NT2/D1 (cell line): ENCODE results near the gene SMC3.

Source experiments
- DNase-seq: peaks from one replicate; pipeline ENCODE4 v3.0.0-alpha.2; 2011; ENCODE audit warnings: low read depth, low spot score
- H3K27me3 ChIP-seq: 2 replicates; pipeline ENCODE4 v1.6.0; 2011; ENCODE audit warnings: mild to moderate bottlenecking; ENCODE audit not compliant: insufficient read length, insufficient read depth
- H3K36me3 ChIP-seq: 2 replicates; pipeline ENCODE4 v1.6.1; 2011; ENCODE audit warnings: mild to moderate bottlenecking, low read length, mixed read lengths; ENCODE audit not compliant: insufficient read depth, insufficient read length
- H3K4me1 ChIP-seq: 2 replicates; pipeline ENCODE4 v1.5.1; 2011; ENCODE audit not compliant: insufficient read depth, insufficient read length
- H3K4me3 ChIP-seq: 2 replicates; pipeline ENCODE4 v1.5.1; 2011; ENCODE audit warnings: low read depth; ENCODE audit not compliant: insufficient read length
- H3K9ac ChIP-seq: 2 replicates; pipeline ENCODE4 v1.6.0; 2011; ENCODE audit warnings: low read depth; ENCODE audit not compliant: insufficient read length
- H3K9me3 ChIP-seq: 2 replicates; pipeline ENCODE4 v1.5.1; 2011; ENCODE audit warnings: mild to moderate bottlenecking, low read length; ENCODE audit not compliant: insufficient read depth
- SUZ12 ChIP-seq: IDR thresholded peaks from 2 replicates; pipeline ENCODE4 v1.6.1; 2011; ENCODE audit not compliant: insufficient read length, insufficient read depth; ENCODE audit errors: extremely low read depth
- YY1 ChIP-seq: IDR thresholded peaks from 2 replicates; pipeline ENCODE4 v1.6.1; 2011; ENCODE audit not compliant: insufficient read length, insufficient read depth
- ZNF274 ChIP-seq: IDR thresholded peaks from 2 replicates; pipeline ENCODE4 v1.6.1; 2011; ENCODE audit warnings: mild to moderate bottlenecking, low read depth, low read length

SMC3 gene

DNA sequence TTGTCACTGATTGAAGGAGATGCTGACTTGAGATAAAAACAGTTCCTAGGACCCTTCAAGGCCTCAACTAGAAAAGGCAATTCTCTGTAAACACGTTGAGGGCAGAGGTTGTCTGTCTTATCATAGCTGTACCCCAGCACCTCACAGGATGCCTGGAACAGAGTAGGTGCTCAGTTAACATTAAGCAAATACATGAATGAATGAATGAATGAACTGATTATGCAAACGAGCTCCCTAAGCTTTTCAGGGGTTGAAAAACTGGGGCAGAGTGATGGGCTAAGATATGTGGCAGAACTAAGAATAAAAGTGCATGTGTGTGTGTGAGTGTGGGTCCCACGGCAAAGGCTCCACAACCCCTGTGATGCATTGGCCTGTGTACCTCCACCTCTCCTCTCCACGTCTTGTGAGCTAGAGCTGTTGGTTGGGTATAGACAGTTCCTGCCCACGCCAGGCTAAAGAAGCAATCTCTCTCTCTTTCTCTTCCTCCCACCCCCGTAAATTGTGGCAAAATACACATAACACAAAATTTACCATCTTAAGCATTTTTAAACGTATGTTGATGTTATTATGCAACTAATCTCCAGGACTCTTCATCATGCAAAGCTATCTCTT is 20.9 kb upstream of the SMC3 start:
- H3K36me3 ChIP-seq, result no peaks in the 10 kb centered on the region
- no peaks in the 10 kb centered on the region for H3K4me1 ChIP-seq
- TF ChIP-seq YY1 (no peak), ZNF274 (no peak), SUZ12 (no peak)
- no peak overlapping the region for H3K4me3 ChIP-seq
- no peaks in the 10 kb centered on the region for H3K27me3 ChIP-seq
- H3K9me3 ChIP-seq, result no peaks in the 10 kb centered on the region
- no peak for DNase-seq
- H3K9ac ChIP-seq, result no peak overlapping the region

DNA sequence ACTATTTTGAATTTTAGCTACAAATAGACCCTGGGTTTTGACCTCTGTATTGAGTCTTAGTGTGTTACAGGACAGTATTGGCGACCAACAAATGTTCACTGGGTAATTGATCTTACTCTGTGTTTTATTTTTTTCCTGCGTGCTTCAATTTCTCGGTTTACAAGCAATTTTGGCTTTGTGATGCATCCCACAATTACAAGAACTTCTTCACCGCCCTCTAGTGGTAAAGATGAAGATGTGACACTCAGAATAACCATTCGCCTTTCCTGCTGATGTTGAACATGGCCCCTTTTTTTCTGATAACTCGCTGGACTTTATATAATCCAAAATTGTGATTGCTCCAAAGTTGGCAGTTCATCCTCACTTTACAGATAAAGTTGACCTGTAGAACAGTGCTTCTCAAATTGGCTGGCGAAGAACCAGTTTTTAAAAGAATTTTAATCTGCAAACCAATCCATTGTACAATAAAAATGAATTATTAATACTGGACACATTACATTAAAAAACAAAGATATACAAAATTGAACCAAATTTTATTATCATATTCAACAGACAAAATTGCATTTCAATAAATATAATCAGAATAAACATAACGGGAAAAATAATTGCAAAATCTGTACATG is 20.2 kb upstream of the SMC3 start:
- no peaks in the 10 kb centered on the region for H3K4me1 ChIP-seq
- H3K27me3 ChIP-seq, result no peaks in the 10 kb centered on the region
- H3K9me3 ChIP-seq, result peaks cover 2% of the 10 kb centered on the region; the same call in 1 of the 2 replicates
- H3K36me3 ChIP-seq, result no peaks in the 10 kb centered on the region
- H3K4me3 ChIP-seq, result no peak overlapping the region
- TF ChIP-seq YY1, result no peak
- TF ChIP-seq SUZ12, result no peak
- no peak for TF ChIP-seq ZNF274
- H3K9ac ChIP-seq, result no peak overlapping the region
- DNase-seq, result no peak

DNA sequence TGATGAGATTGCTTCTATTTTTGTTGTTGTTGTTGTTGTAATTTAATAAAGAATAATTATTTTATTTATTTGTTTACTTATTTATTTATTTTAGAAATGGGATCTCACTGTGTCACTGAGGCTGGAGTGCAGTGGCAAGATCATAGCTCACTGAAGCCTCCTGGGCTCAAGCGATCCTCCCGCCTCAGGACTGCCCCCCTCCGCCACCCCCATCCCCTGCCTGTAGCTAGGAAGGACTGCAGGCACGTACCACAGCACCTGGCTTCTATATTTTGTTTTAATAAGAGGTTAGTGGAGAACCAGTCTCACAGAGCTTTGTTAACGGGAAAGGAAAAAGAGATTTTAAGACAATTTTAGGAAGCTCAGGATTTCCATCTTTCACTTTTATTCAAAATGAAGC is 19.5 kb upstream of the SMC3 start:
- DNase-seq, result no peak
- Histone ChIP-seq H3K9me3 (peaks cover 9% of the 10 kb centered on the region; the same call in 1 of the 2 replicates), H3K4me1 (no peaks in the 10 kb centered on the region), H3K4me3 (no peak overlapping the region), H3K9ac (no peak overlapping the region), H3K36me3 (no peaks in the 10 kb centered on the region), H3K27me3 (no peaks in the 10 kb centered on the region)
- no peak for TF ChIP-seq SUZ12
- TF ChIP-seq ZNF274, result no peak
- no peak for TF ChIP-seq YY1

DNA sequence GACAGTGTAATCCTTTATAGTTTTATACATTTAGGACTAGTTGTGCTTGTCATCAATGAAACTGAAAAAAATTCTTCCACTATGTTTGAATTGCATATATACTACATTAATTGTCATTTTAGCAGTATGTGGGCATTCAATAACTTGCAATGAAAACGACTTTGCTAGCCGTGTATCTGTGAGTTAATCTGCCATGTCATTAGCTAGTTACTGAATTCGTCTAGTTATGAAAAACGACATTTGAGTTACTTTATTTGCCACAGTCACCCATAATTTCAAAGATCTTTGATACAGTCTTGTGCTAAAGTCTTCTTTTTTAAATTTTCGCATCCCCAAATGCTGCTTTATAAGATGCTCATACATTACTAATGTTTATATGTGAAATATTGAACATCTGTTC is 18.3 kb upstream of the SMC3 start:
- Histone ChIP-seq H3K36me3 (no peaks in the 10 kb centered on the region), H3K27me3 (no peaks in the 10 kb centered on the region), H3K4me3 (no peak overlapping the region), H3K9me3 (peaks cover 10% of the 10 kb centered on the region; the same call in 1 of the 2 replicates), H3K9ac (no peak overlapping the region), H3K4me1 (no peaks in the 10 kb centered on the region)
- TF ChIP-seq ZNF274 (no peak), YY1 (no peak), SUZ12 (no peak)
- no peak for DNase-seq

DNA sequence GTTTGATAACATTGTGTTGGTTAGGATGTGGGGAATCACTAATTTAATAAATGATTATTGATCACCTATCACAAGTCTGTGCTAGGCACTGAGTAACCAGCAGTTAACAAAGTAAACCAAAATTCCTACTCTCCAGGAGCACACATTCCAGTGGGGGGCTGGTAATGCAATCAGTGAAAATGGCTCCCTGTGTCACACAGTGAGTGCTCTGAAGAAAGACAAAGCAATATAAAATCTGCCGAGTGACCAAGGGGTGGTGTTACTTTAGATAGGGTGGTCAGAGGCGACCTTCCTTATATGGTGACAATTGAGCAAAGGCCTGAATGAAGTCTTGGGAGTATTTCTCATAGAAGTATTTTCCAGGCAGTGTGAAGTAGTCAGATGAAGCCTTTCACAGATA is 13.6 kb upstream of the SMC3 start:
- DNase-seq, result no peak
- TF ChIP-seq ZNF274 (no peak), SUZ12 (no peak), YY1 (no peak)
- H3K4me3 ChIP-seq, result no peak overlapping the region
- no peaks in the 10 kb centered on the region for H3K27me3 ChIP-seq
- H3K9ac ChIP-seq, result no peak overlapping the region
- peaks cover 10% of the 10 kb centered on the region; the same call in 1 of the 2 replicates for H3K9me3 ChIP-seq
- no peaks in the 10 kb centered on the region for H3K4me1 ChIP-seq
- H3K36me3 ChIP-seq, result no peaks in the 10 kb centered on the region

DNA sequence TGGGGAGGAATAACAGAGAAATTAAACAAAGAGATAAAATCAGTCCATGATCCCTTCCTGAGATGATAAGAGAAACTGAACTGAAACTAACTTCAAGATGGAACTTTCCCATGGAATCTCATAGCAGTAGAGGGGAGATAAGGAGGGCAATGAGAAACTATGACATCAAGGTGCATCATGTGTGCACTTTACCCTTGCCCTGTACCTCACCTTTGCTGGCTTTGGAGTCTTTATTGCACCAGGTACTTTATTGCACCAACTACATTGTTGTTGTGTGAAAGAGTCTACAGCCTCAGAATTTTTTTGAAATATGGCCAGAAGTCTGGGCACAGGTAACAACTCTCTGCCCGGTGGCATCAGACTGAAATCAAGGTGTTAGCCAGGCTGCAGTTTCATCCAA is 11.2 kb upstream of the SMC3 start:
- H3K9ac ChIP-seq, result no peak overlapping the region
- no peak for DNase-seq
- no peaks in the 10 kb centered on the region for H3K4me1 ChIP-seq
- no peaks in the 10 kb centered on the region for H3K36me3 ChIP-seq
- TF ChIP-seq SUZ12, result no peak
- TF ChIP-seq YY1, result no peak
- TF ChIP-seq ZNF274, result no peak
- H3K4me3 ChIP-seq, result no peak overlapping the region
- peaks cover 10% of the 10 kb centered on the region; the same call in 1 of the 2 replicates for H3K9me3 ChIP-seq
- no peaks in the 10 kb centered on the region for H3K27me3 ChIP-seq

DNA sequence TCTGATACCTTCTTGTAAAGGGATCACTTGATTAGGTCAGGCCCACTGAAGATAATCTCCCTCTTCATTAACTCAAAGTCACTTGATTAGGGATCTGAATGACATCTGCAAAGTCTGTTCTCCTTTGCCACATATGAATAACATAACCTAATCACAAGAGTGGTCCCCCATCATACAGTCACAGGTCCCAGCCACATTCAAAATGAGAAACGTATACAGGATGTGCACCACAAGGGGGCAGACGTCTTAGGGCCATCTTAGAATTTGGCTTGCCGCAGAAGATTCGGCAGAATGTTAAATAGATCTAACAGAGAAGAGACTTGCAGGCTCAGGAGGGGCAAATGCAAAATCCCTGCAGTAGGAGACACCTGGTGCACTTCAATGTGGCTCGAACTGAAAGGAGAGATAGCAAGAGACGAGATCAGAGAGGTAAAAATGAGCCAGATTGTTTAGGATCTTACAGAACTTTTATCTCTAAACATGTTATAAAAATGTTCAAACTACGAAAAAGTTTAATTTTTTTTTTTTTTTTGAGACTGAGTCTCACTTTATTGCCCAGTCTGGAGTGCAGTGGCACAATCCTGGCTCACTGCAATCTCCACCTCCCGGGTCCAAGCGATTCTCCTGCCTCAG is 10.4 kb upstream of the SMC3 start:
- no peak for TF ChIP-seq YY1
- no peak for TF ChIP-seq ZNF274
- no peak for TF ChIP-seq SUZ12
- Histone ChIP-seq H3K9ac (no peak overlapping the region), H3K4me3 (no peak overlapping the region), H3K9me3 (peaks cover 9% of the 10 kb centered on the region; the same call in 1 of the 2 replicates), H3K36me3 (no peaks in the 10 kb centered on the region), H3K27me3 (no peaks in the 10 kb centered on the region), H3K4me1 (no peaks in the 10 kb centered on the region)
- no peak for DNase-seq
